GM12801 (cell line): Measurements from ENCODE around the gene OTOF.

Experiments
- CTCF ChIP-seq: IDR thresholded peaks from one replicate; pipeline ENCODE4 v1.5.1; 2011; ENCODE audit warnings: control low read depth; ENCODE audit not compliant: insufficient read length; ENCODE audit errors: extremely low read depth

Gene OTOF

GRCh38 chr2:26480566-26481423, 2.9 kb upstream of the OTOF start:
- no peak for TF ChIP-seq CTCF

- no peak for TF ChIP-seq CTCF
These were observed 2.1 kb upstream of the OTOF start for GRCh38 chr2:26479789-26480565.

- TF ChIP-seq CTCF = no peak
These were observed 1.3 kb upstream of the OTOF start for GRCh38 chr2:26479131-26479788.

- no peak for TF ChIP-seq CTCF
These were observed 442 bp upstream of the OTOF start for GRCh38 chr2:26478366-26478765.

- TF ChIP-seq CTCF = no peak
These were observed 606 bp downstream of the OTOF start for GRCh38 chr2:26477126-26477910.

GRCh38 chr2:26475832-26476501, 2.0 kb downstream of the OTOF start:
- no peak for TF ChIP-seq CTCF
